ENCODE measurements around the gene FAM174C. TPM values are rescaled to one million over a fixed set of nuclear protein-coding genes. Genes with fewer than 3 reads are reported as not detected.

The FAM174C gene
- total RNA-seq (2014; rRNA removed; shearing (Covaris generic)): 90.5 and 93.6 TPM in 2 replicates

DNA sequence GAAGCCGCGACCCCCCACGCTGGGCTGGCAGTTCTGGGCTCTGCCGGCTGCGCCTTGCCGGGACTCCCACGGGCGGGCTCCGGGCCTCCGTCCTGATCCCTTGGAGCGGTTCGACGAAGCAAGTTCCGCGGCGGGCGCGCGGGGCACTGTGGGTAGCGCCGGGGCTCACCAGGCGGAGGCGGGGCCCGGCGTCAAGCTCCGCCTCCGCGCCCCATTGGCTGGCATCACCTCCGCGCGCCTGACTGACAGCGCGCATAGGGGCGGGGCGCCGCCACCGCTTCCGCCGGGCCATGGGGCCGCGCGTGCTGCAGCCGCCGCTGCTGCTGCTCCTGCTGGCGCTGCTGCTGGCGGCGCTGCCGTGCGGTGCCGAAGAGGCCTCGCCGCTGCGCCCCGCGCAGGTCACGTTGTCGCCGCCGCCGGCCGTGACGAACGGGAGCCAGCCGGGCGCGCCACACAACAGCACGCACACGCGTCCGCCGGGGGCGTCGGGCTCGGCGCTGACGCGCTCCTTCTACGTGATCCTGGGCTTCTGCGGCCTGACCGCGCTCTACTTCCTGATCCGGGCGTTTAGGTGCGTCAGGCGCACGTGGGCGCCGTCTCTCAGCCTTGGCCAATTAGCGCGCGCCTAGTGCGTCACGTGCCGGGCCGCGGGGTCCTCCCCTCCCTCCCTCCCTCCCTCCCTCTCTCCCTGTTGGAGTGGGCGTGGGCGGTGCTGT, at the start of gene FAM174C:
Gene FAM174C (plus strand): TSS at position 271 of the 716 bp plus-strand sequence. CDS start 20 bp downstream, at position 291.
- DNase-seq (ENCODE audit: low spot score): peak; percentile 95

DNA sequence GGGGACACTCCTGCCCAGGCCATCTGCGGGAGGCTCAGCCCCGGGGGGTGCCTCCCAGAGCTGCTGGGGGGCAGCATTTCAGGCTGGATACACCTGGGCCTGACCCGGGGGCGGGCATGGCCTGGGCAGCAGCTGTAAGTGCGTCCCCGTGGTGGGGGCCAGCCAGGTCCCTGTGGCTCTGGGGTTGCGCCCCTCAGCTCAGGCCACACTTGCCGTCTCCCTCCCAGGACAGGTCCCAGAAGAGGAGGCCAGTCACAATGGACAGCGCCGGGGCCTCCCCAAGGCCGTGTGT, 49.2 kb upstream of the FAM174C start:
- no peak for DNase-seq (ENCODE audit: low spot score)

DNA sequence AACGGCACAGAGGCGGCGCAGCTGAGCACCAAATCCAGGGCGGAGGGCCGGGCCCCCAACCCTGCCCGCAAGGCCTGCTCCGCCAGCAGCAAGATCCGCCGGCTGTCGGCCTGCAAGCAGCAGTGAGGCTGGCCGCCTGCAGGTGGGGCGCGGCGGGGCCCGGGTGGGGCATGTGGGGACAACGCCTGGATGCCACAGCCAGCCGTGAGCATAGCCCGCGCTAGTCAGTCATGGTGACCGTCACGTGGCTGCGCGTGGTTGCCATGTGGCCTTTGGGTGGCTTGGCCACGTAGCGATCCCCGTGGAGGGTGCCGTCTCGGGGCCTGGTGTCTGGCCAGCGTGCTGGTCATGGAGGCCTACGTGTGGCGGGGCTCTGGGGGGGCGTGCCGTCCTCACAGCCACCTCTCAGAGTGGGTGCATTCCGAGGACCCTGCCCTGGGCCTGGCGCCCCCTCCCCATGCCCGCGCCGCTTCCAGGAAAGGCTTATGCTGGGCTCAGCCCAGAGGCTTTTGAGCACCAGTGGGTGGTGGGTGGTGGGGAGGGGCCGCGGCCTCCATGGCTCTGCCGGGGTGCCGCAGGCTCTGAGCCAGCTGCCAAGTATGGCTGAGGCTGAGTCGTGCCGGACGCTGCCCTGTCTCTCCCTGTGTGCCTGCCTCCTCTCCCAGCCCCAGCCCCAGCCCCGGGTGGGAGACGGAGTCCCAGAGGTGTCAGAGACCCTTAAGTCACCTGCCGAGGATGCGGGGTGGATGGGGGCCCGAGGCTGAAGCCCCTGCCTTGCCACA, 48.6 kb upstream of the FAM174C start:
- DNase-seq (ENCODE audit: low spot score): no peak

DNA sequence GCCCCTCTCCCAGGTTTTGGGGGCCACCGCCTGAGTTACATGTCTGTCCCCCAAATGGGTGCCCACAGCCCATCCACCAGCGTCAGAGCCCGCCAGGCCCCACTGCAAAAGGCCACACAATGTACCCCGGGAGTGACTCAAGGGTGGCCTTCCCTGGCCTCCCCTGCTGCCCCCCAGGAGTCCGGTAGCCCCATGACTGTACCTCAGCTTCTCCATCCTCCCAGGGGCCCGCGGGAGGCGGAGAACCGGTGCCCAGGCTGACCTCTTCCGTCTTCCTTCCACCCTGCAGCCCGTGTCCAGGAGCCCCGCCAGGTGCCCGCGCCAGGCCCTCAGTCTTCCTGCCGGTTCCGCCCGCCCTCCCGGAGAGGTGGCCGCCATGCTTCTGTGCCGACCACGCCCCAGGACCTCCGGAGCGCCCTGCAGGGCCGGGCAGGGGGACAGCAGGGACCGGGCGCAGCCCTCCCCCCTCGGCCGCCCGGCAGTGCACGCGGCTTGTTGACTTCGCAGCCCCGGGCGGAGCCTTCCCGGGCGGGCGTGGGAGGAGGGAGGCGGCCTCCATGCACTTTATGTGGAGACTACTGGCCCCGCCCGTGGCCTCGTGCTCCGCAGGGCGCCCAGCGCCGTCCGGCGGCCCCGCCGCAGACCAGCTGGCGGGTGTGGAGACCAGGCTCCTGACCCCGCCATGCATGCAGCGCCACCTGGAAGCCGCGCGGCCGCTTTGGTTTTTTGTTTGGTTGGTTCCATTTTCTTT, 47.9 kb upstream of the FAM174C start:
- no peak for DNase-seq (ENCODE audit: low spot score)

DNA sequence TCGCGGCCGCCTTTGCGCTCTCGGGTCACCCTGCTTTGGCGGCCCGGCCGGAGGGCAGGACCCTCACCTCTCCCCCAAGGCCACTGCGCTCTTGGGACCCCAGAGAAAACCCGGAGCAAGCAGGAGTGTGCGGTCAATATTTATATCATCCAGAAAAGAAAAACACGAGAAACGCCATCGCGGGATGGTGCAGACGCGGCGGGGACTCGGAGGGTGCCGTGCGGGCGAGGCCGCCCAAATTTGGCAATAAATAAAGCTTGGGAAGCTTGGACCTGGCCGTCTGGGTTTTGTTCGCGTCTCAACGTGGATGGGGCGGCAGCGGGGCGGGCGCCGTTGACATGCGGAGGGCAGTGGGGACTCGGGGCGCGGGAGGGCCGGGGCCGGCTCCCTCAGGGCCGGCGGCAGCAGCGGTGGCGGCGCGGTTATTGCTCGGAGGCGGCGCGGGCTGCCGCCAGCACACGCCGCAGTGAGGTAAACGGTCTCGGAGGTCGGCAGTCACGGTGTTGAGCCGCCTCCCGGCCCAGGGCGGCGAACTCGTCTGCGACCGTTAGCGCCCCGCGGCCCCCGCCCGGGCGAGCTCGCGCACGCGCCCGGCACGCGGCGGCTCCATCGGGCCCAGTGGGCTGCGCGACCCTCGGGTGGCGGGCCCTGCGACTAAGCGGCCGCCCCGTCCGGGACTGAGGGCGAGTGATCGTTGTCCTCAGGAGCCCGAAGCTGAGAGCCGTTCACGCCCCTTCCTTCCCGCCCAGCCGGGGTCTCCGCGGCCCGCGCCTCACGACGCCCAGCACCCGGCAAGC, 47.0 kb upstream of the FAM174C start:
- no peak for DNase-seq (ENCODE audit: low spot score)

DNA sequence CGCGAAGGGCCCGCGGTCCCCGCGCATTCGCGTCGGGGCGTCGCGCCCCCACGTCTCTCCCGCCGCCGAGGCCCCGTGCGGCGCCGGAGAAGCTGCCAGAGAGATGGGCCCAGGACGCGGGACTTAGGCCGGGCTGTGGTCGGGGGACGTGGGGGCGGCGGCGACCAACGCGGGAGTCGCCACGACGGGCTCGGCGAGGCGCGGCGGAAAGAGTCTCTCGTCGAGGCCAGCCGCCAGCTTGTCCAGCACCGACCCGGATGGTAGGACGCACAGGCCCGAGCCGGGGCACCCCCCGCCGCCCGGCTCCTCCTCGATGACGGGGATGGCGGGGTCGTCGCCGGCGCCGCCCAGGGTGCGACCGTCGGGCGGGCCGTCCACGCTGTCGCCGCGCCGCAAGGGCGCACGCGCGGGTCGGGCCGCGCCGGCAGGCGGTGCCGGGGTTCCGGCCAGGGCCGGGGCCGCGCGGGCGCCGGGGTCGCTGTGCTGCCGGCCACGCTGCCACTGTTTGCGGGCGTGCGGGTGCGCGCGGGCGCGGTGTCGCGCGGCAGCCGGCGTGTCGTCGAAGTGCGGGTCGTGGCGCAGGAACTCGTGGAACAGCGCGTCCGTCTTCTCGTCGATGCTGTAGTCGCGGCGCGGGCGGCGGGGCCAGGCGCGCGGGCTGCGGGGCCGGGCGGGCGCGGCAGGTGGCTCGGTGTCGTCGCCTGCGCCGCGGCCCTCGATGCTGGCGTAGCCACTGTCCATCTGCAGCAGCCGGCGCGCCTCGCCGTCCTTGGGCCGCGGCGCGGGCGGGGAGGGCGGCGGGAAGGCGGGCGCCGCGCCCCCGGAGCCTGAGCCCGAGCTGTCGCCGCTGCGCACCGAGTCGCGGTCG, 46.0 kb upstream of the FAM174C start:
- DNase-seq (ENCODE audit: low spot score): no peak

DNA sequence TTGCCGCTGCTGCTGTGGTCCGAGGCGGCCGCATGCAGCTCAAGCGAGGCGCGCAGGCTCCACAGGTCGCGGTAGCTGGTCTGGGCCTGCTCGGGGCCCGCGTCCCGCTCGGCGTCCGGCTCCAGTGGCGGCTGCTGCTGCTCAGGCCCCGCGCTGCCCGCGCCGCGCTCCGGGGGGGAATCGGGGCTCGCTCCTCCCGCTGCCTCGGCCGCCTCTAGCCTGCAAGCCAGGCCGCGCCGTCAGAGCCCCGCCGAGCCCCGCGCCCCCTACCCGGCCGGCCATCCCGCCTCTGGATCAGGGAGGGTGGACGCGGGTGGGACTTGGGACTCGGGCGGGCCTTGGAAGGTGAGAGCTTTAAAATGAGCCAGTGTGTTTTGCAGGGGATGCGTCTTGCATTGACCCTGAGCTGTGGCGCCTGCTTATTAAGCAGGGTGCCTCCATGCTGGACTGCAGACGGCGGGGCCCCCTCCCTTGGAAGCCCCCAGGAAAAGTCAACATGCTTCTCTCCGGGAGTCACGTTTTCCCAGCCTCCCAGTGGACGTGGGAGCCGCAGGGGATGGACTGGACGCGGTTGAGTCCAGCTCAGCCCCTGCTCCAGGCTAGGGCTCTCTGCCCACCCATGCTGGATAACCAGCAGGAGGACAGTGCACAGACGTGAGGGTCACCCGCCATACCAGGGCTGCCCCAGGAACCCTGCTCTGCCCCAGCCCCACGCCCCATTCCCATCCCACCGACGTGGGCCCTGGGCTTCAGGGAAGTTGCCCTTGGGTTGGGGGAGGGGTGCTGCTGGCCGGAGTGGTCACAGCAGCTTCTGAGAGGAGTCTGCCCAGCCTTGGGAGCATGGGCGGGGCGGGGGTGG, 45.2 kb upstream of the FAM174C start:
- DNase-seq (ENCODE audit: low spot score): no peak

DNA sequence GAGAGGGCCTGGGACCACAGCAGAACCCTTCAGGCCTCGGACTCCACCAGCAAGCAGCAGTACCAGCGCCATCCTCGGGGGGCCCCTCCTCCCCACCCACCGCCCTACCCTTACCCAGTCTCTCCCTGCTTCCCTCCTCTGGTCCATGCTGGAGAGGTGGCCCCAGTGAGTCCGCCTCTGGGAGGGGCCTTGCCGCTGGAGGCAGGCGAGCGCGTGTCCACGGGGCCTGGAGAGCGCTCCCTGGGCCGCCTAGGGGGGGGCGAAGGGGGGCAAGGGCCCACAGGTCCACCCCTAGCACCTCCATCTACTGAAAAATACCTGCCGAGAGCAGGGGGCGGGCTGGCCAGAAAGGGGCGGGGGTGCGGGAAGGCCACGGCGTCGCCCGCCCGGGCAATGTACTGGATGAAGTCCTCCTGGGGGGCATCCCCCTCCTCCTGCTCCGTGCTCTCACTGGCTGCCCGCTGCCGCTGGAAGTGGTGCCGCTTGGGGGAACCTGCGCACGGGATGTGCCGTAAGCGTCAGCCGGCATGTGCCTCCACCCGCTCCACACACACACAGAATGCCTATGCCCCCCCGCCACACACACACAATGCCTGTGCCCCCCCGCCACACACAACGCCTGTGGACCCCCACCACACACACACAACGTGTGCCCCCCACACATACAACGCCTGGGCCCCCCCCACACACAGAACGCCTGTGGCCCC, 44.4 kb upstream of the FAM174C start:
- DNase-seq (ENCODE audit: low spot score): no peak

DNA sequence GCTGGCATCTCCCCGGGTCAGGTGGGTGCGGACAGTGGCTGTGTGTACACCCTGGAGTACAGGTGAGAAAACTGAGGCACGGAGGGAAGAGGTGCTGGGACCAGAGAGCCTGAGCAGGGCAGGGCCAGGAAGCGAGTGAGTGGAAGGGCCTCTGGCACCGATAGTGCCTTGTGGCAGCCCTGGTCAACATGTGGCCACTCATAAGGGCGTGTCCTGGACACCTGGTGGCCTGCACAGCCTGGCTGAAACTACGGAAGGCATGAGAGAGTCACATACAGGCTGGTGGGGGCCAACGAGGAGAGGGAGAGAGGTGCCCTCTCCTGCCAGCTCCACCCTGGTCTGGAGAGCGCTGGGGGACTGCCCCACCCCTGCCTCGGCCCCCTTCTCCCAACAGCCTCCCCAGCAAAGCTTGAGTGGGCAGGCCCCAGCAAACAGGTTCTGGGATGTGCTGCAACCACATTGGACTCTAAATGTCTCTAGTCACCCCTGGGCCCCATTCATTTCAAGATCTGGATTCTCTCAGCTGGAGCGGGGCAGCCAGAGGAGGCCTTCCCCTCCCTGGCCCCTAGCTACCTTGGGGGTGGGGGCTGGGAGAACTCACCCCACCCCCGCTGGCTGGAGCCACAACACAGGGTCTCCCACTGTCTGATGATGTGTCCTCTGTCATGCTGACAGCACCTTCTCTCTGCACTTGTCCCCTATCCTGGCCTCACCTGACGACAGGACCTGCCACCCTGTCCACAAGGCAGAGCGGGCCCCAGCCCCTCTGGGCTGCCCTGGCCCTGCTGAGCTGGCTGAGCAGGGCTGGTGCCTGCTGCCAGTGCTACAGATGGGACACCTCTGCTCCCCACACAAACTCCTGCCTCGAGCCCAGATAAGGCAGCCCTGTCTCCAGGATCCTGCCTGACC, 43.3 kb upstream of the FAM174C start:
- peak; percentile 75 for DNase-seq (ENCODE audit: low spot score)

DNA sequence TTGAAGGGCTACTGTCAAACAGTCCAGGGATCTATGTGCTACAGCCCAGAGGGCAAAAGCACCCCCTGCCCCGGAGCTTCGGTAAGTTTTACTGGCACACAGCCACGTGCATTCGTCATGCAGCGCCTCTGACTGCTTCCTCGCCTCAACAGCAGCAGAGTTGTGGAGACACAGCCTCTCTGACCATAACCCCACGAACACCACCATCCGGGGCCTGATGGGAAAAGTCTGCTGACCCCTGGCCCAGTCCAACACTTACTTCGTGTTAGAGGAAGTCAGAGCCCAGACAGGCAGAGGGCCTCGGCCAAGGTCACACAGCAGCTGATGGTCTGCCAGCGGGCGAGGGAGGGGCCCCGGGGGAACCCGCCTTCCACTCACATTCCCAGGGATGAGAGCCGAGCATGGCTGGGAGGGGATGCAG, 42.7 kb upstream of the FAM174C start:
- DNase-seq (ENCODE audit: low spot score): no peak

DNA sequence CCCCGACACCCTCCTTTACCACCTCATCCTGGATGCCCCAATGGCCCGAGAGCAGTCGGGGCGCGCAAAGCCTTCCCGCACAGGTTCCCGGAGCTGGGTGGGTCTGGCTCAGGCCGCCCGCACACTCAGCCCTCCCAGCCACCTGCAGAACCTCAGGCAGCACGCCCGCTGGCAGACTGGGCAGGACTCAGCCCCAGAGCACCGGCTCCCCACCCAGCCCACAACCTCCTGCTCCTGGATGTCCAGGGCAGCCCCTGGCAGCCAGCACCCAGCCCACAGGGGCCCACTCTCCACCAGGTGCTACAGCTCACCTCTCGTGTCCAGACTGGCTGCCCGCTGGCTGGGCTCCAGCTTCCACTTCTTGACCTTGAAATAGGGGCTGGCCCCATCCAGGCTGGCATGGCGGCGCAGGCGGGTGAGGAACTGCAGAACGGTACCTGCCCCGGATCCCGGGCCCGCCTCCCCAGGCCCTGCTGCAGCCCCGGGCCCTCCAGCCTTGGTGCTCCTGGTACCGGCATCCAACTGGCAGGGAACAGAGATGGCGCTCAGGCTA, 42.1 kb upstream of the FAM174C start:
- DNase-seq (ENCODE audit: low spot score): no peak

DNA sequence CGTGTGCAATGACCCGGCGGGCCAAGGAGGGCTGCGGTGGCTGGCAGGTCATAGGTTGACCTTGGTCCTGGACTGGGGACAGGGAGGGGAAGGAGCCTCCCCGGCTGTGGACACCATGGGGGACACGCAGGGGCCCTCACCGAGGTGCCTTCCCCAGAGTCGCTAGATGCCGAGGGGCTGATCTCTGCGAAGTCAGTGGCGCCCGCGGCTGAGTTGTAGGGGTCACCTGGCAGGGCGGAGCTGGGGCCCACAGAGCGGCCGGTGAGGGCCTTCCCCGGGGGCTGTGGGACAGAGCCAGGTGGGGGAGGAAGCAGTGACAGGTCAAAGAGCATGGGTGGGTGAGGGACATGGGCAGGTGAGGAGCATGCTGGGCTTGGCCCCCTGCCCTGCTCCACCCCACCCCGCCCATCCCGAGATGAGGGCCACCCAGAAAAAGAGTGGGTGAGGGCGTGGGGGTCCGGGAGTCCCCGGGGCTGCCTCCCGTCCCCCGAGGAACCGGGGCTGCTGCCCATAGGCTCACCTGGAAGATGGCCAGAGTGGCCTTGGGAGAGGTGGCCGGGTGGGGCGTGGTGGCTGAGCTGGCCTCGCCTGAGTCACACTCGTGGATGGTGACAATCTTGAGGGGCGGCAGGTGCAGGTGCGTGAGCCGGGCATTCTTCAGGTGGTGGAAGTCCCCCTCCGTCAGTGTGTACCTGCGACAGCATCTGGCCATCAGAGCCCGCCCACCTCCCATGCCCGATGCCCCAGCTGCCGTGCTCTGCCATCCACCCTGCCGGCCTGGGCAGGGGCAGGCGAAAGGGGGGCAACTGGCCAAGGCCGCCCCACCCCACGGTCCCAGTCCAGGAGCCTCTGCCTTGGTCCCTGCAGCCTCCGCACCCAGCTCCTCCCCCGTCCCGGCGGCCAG, 41.0 kb upstream of the FAM174C start:
- DNase-seq (ENCODE audit: low spot score): no peak

DNA sequence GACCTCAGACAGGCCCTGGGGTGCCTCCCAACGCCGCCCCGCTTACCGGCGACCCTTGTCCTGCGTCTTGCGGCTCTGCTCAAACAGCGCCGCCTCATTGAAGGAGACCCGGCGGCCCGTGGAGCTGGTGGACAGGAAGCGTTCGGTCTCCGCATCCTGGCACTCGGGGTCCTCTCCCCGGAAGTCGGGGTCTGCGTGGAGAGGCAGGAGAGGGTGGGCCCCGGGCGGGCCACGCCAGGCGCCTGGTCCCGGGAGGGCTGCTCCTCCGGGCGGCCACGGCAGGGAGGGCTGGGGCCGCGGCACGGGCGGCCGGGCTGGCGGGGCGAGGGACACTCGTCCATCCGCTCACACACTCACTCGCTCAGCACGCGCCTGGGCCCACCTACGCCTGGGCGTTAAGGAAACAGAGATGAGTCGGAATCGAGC, 40.4 kb upstream of the FAM174C start:
- DNase-seq (ENCODE audit: low spot score): no peak

DNA sequence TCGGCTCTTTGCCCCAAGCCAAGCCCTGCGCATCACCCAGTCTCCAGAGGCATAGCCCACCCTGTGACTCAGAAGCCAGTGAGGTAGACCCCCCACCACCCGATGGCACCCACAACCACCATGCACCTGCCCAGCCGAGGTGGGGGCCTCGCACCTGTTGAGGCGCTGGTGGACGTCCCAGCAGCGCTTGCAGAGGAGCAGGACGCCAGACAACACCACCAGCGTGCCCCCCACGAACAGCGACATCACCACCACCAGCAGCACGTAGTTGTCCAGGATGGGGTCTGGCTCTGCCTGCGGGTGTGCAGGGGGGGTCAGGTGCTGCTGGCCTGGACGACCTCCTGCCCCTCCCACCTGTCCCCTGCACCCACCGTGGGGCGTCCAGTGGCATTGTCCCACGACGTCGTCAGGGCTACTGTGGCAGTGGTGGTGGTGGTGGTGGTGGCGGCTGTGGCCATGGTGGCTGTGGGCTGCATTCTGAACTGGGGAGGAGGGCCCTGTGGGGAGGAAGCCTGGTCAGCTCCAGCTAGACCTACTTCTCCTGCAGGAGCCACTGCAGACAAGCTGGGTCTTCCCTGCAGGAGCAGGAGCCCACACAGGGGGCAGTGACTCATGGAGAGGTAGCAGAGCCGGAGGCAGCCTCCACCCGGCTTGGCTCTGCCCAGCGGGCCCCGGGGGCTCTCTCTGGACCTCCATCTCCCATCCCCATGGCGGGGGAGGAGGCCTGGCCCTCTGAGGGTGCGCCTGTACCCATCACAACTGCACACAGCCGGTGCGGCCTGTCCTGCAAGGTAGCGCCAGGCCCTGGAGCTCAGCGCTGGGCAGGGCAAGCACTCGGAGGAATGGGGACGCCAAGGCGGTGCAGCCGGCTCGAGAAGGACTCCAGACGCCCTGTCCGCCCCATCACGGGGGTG, 39.4 kb upstream of the FAM174C start:
- DNase-seq (ENCODE audit: low spot score): peak; percentile 54

DNA sequence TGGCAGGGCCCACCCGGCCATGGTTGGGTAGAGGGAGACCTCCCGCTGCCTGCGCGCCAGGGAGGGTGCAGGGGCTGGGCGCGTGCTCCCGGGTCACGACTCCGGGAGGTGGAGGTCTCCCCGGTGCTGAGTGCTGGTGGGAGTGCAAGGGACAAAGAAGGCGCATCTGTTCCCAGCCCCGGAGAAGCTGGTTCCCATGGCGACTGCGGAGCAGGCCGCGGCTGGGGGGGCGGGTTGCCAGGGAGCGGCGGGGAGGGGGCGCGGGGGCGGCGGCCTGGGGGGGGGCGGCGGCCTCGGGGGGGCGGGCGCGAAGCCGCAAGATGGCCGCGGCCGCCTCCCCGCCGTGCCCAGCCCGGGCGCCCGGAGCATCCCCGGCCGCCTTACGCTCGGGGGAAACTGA, 38.8 kb upstream of the FAM174C start:
- no peak for DNase-seq (ENCODE audit: low spot score)
